ENCODE results near the gene MYO1B. TPM values are rescaled to one million over a fixed set of nuclear protein-coding genes. Genes with fewer than 3 reads are reported as not detected.

Gene MYO1B
- total RNA-seq, 1 donor from 2014 or later = 67.7 TPM

GRCh38 chr2:191369034-191369433 is 123.8 kb downstream of the MYO1B start:
- no peaks in the 10 kb centered on the region for H3K9me3 Mint-ChIP-seq
- TF ChIP-seq CTCF (conservative IDR thresholded peaks at IDR 0.05) = peak; percentile 61
- no peak for DNase-seq (ENCODE audit: extremely low spot score, unreplicated experiment)
- peaks cover 24% of the 10 kb centered on the region for H3K36me3 Mint-ChIP-seq
- H3K4me3 Mint-ChIP-seq = no peak overlapping the region
- no peaks in the 10 kb centered on the region for H3K27me3 Mint-ChIP-seq
- no peaks in the 10 kb centered on the region for H3K4me1 Mint-ChIP-seq (ENCODE audit: unreplicated experiment)
- H3K27ac Mint-ChIP-seq = no peak overlapping the region

GRCh38 chr2:191374366-191374765 is 129.2 kb downstream of the MYO1B start:
- Mint-ChIP-seq H3K27me3 (no peaks in the 10 kb centered on the region), H3K27ac (no peak overlapping the region), H3K4me3 (no peak overlapping the region), H3K9me3 (no peaks in the 10 kb centered on the region), H3K36me3 (peaks cover 18% of the 10 kb centered on the region), H3K4me1 (ENCODE audit: unreplicated experiment) (peaks cover 21% of the 10 kb centered on the region)
- no peak for DNase-seq (ENCODE audit: extremely low spot score, unreplicated experiment)
- no peak for TF ChIP-seq CTCF (conservative IDR thresholded peaks at IDR 0.05)

- peaks cover 21% of the 10 kb centered on the region for H3K36me3 Mint-ChIP-seq
- H3K27ac Mint-ChIP-seq = no peak overlapping the region
- no peak overlapping the region for H3K4me3 Mint-ChIP-seq
- TF ChIP-seq CTCF (conservative IDR thresholded peaks at IDR 0.05) = no peak
- H3K4me1 Mint-ChIP-seq (ENCODE audit: unreplicated experiment) = peaks cover 23% of the 10 kb centered on the region
- no peaks in the 10 kb centered on the region for H3K27me3 Mint-ChIP-seq
- no peak for DNase-seq (ENCODE audit: extremely low spot score, unreplicated experiment)
- H3K9me3 Mint-ChIP-seq = no peaks in the 10 kb centered on the region
These were observed 129.7 kb downstream of the MYO1B start for GRCh38 chr2:191374939-191375338.

DNA sequence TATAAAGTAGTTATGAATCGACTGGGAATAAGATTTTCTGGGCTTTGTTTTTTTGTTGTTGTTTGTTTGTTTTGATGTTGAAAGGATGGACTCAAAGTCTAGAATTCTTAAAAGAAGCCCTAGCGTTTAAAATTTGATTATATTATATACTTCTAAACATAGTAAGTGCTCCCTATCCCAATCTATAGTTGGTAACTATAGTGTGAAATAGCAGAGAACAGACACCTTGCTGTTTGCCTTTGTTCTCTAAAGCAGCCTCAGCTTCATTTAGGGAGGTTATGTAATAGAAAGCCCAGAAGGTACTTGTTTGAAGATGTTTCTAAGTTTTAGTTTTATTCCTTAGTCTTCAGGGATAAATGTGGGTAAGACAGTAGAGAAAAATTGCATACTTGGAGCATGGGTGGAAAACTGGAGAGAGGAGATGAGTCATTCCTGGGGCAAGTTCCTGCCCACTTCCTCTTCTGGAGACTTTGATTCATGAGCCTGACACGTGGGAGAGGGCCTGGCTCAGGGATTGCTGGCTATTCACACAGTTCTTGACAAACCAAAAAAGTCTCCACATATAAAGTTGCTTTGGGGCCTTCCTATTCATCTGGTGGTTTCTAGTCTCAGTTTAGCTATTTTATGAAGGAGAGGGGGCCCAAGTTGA is 131.9 kb downstream of the MYO1B start:
- peak overlapping the region; percentile 49 for H3K27ac Mint-ChIP-seq
- TF ChIP-seq CTCF (conservative IDR thresholded peaks at IDR 0.05) = no peak
- H3K36me3 Mint-ChIP-seq = peaks cover 20% of the 10 kb centered on the region

GRCh38 chr2:191379375-191379774 is 134.2 kb downstream of the MYO1B start:
- no peaks in the 10 kb centered on the region for H3K9me3 Mint-ChIP-seq

More for the DNA sequence above, 131.9 kb downstream of the MYO1B start:
- no peak for DNase-seq (ENCODE audit: extremely low spot score, unreplicated experiment)
- Mint-ChIP-seq H3K4me3 (no peak overlapping the region), H3K4me1 (ENCODE audit: unreplicated experiment) (peaks cover 23% of the 10 kb centered on the region), H3K9me3 (no peaks in the 10 kb centered on the region), H3K27me3 (no peaks in the 10 kb centered on the region)

More at GRCh38 chr2:191379375-191379774, 134.2 kb downstream of the MYO1B start:
- TF ChIP-seq CTCF (conservative IDR thresholded peaks at IDR 0.05) = no peak
- no peak for DNase-seq (ENCODE audit: extremely low spot score, unreplicated experiment)
- H3K4me1 Mint-ChIP-seq (ENCODE audit: unreplicated experiment) = peaks cover 28% of the 10 kb centered on the region
- H3K27ac Mint-ChIP-seq = peak overlapping the region; percentile 32
- no peak overlapping the region for H3K4me3 Mint-ChIP-seq
- H3K27me3 Mint-ChIP-seq = no peaks in the 10 kb centered on the region
- peaks cover 24% of the 10 kb centered on the region for H3K36me3 Mint-ChIP-seq
